Smooth muscle cell of trachea (primary cell): ENCODE measurements around the gene DCAF15. TPM values are rescaled to one million over a fixed set of nuclear protein-coding genes. Genes with fewer than 3 reads are reported as not detected.

Experiments
- total RNA-seq: library from RNA; depleted of rRNA; stranded (reverse); fragments of >200 nt; gene quantifications from 2 replicates; pipeline ENCODE4 v1.2.1, GENCODE V29; 2014

Gene DCAF15, protein sequence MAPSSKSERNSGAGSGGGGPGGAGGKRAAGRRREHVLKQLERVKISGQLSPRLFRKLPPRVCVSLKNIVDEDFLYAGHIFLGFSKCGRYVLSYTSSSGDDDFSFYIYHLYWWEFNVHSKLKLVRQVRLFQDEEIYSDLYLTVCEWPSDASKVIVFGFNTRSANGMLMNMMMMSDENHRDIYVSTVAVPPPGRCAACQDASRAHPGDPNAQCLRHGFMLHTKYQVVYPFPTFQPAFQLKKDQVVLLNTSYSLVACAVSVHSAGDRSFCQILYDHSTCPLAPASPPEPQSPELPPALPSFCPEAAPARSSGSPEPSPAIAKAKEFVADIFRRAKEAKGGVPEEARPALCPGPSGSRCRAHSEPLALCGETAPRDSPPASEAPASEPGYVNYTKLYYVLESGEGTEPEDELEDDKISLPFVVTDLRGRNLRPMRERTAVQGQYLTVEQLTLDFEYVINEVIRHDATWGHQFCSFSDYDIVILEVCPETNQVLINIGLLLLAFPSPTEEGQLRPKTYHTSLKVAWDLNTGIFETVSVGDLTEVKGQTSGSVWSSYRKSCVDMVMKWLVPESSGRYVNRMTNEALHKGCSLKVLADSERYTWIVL
- 10.4 and 13.8 TPM in 2 replicates for total RNA-seq

DNA sequence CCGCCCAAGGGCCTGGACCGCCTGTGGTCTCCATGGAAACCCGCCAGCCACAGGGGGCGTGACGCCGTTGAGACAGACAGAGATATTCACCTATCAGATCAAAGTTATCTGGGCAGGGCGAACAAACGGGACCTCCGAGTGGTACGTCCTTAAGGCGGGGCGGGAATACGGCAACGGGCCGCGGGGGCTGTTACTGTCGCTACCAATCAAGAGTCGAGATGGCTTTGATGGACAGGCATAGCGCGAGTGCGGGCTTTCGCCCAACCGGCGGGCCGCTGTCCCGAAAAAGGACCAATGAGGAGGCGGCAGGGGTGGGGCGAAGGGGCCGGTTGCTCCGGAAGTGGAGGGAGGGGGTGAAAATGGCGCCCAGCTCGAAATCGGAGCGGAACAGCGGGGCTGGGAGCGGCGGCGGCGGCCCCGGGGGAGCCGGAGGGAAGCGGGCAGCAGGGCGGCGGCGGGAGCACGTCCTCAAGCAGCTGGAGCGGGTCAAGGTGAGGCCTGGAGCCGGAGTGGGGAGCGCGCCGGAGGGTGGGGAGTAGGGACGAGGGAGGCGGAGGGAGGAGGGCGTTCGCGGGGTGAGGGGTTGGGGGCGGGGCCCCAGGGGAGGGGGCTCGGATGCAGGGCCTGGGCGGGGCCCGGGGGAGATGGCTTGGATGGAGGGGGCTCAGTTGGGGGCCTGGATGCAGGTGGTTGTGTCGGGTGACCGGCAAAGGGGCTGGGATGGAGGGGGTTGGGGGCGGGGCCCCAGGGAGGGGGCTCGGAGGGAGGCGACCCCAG lies at the start of gene DCAF15:
TSS of gene DCAF15 (plus strand) at position 356 of the 777 bp plus-strand sequence. CDS start at position 360, 4 bp downstream.

DNA sequence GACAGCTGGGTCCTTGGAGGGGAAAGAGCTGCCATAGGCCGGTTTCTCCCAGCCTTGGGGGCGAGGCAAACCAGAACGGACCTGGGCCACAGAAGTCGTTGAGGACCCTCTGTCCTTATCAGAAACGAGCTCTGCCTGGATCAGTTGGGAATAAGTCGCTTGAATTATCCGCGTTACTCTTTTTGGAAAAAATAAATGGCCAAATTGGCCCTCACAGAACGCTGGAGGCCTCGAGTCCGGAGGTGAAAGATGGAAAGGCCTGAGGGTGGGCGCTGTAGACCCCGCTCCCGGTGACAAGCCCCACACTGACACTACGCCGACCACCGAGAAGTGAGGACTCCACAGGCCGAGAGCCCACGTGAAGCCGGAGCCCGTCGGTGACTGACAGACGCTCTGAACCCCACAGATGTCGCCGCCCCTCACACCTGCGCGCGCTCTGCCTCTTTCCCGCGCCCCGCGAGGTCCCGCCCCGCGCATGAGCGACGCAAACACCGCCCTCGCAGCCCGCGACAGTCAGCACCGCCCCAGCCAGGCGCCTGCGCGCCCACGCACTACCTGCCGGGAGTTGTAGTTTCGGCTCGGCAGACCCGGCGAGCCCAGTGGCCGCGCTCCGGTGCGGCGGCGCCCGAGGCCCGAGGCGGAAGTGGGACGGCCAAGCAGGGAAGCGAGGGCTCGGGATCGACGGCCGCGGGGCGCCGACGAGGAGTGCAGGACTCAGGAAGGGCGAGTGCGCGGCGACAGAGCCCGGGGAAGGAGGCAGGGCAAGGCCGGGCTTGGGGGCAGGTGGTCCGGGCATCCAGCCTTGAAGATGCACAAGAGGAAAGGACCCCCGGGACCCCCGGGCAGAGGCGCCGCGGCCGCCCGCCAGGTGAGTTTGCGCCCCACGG lies 46.4 kb upstream of the DCAF15 start, which contains the start of the genes BRME1 and CC2D1A:
TSS of gene BRME1 (minus strand) at position 484 of the 887 bp plus-strand sequence. CDS start 1,225 bp downstream, outside the sequence.
TSS of gene CC2D1A (plus strand) at position 568 of the 887 bp plus-strand sequence. CDS start at position 809, 241 bp downstream.

DNA sequence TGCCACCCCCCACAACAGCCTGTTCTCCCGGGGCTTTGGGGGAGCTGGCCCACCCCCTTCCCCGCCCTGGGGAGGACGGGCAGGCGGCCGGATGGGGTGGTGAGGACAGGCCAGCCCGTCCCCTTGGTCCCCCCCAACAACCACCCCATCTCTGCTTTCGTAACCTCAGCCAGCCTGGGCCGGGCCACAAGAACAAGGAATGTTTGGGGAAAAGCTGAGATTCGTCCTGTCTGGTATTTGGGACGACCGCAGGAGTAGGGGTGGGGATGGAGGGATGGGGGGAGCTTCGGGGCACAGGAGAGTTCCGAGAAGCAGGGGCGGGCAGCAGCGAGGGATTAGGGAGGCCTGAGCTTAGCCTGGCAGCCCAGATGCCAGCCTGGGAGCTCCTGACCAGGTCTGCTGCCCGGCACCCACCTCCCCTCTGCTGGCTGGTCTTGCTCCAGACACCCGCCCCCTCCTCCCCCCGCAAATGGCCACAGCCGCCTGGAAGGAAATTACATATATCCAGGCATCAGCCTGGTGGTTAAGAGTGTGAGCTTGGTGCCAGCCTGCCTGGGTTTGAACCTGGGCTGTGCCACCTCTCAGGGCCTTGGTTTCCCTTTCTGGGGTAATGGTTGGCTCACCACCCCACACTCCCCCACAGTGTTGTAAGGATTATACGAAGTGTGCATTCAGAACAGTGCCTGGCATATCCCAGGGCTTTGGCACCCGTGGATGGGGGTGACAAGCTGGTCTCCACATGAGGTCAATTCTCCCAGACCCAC lies 13.8 kb upstream of the DCAF15 start, which contains the start of gene PODNL1:
TSS of gene PODNL1 (minus strand) at position 117 of the 764 bp plus-strand sequence. CDS start 236 bp downstream, outside the sequence.

DNA sequence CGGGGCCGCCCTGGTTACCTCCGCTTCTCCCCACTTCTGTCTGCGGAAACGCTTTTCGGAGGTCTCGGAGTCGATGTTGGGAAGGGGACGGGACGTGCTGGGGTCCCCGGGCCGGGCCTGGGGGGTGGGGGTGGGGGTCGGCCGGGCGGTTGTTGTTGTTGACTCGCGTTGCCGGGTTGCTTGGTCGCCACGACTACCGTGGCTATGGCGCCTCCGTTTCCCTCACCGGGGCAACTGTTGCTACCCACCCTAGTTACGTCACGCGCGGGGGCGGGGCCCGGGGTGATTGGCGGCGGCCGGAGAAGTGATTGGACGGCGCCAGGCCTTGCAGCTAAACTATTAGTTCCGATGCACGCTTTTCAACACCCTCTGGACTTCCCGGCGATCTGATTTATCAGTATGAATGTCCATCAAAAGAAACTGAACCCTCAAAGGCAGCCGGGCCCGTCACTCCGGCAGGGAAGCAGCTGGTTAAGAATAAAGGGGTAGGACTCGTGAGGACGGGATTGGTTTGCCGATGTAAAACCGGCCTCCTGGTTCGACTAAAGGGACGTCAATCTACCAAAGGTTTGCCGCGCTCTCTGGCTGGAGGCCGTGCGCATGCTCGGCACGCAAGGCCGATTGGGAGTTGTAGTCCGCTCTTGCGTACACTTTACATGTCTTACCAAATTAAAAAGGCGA lies 53.9 kb downstream of the DCAF15 start, which contains the start of gene RFX1:
TSS of gene RFX1 (minus strand) at position 236 of the 681 bp plus-strand sequence. CDS start 12,477 bp downstream, outside the sequence.

Other genes starting within 250 kb of the DCAF15 start
- 44.2 and 56.0 TPM in 2 replicates for gene MRI1, start 188.0 kb upstream of the DCAF15 start, total RNA-seq
- gene C19orf53, start 178.1 kb upstream of the DCAF15 start, total RNA-seq = 51.1 and 60.8 TPM in 2 replicates
- gene ZSWIM4, start 157.1 kb upstream of the DCAF15 start, total RNA-seq = 3.5 and 4.2 TPM in 2 replicates
- gene NANOS3, start 75.4 kb upstream of the DCAF15 start, total RNA-seq = 0.66 TPM in 1 of 2 replicates, not detected in the other
- 0.66 and 0.73 TPM in 2 replicates for gene BRME1, start 46.4 kb upstream of the DCAF15 start, total RNA-seq
- 11.6 and 11.8 TPM in 2 replicates for gene CC2D1A, start 46.3 kb upstream of the DCAF15 start, total RNA-seq
- 1.6 and 2.5 TPM in 2 replicates for gene PODNL1, start 14.1 kb upstream of the DCAF15 start, total RNA-seq
- gene RFX1, start 53.8 kb downstream of the DCAF15 start, total RNA-seq = 3.5 and 4.2 TPM in 2 replicates
- not detected in 2 replicates for gene RLN3, start 75.6 kb downstream of the DCAF15 start, total RNA-seq
- gene IL27RA, start 79.3 kb downstream of the DCAF15 start, total RNA-seq = 0.87 and 1.5 TPM in 2 replicates
- 0.87 and 0.99 TPM in 2 replicates for gene PALM3, start 109.6 kb downstream of the DCAF15 start, total RNA-seq
- gene MISP3, start 120.3 kb downstream of the DCAF15 start, total RNA-seq = 0.15 and 1.3 TPM in 2 replicates
- 0.17 TPM in 1 of 2 replicates, not detected in the other for gene C19orf67, start 133.3 kb downstream of the DCAF15 start, total RNA-seq
- 19.6 and 36.2 TPM in 2 replicates for gene SAMD1, start 138.2 kb downstream of the DCAF15 start, total RNA-seq
- gene PRKACA, start 165.3 kb downstream of the DCAF15 start, total RNA-seq = 60.2 and 72.1 TPM in 2 replicates
- 0.66 and 11.9 TPM in 2 replicates for gene ASF1B, start 184.1 kb downstream of the DCAF15 start, total RNA-seq